ENCODE measurements around the gene CXXC5.

CXXC5 gene

GRCh38 chr5:139684881-139685749 lies 37.0 kb downstream of the CXXC5 start:
- TF ChIP-seq, protein P1, sequence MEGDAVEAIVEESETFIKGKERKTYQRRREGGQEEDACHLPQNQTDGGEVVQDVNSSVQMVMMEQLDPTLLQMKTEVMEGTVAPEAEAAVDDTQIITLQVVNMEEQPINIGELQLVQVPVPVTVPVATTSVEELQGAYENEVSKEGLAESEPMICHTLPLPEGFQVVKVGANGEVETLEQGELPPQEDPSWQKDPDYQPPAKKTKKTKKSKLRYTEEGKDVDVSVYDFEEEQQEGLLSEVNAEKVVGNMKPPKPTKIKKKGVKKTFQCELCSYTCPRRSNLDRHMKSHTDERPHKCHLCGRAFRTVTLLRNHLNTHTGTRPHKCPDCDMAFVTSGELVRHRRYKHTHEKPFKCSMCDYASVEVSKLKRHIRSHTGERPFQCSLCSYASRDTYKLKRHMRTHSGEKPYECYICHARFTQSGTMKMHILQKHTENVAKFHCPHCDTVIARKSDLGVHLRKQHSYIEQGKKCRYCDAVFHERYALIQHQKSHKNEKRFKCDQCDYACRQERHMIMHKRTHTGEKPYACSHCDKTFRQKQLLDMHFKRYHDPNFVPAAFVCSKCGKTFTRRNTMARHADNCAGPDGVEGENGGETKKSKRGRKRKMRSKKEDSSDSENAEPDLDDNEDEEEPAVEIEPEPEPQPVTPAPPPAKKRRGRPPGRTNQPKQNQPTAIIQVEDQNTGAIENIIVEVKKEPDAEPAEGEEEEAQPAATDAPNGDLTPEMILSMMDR (IDR thresholded peaks at IDR 0.05) = 0 out of 2 replicates have a peak, but pooled peaks have one; percentile 25

DNA sequence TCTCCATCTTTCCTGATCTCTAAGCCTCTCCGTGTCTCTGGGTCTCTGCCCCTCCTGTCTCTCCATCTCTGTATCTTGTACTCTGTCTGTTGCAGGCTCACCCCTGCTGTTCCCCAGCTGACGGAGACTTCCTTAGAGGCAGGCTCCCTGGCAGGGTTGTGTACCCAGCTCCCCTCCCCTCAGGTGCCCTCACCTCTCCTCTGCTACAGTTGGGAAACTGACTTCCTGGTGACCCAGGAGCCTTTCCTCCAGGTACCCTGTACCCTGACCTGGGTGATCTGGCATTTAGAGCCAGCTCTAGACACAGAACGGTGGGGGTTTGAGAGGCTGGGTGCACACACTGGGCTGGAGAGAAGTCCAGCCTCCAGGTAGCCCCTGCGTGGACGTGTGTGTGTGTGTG lies 37.7 kb downstream of the CXXC5 start:
- TF ChIP-seq, protein P1 (IDR thresholded peaks at IDR 0.05) = no peak

DNA sequence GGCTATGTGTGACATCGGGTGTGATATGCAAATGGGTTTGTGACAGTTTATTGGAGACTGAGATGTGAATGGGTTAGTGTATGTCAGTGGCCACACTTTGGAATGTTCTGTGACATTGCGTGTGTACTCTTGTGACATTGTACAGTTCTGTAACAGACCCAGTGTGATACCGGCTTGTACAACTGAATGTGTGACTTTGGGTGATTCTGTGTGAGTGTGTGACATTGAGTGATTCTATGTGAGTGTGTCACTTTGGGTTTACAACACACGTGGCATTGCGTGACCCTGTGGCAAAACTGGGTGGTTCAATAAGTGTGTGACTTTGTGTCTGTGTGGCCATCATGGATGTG lies 38.2 kb downstream of the CXXC5 start:
- TF ChIP-seq, protein P1 (IDR thresholded peaks at IDR 0.05) = no peak

- TF ChIP-seq, protein P1 (IDR thresholded peaks at IDR 0.05) = no peak
These were observed 38.7 kb downstream of the CXXC5 start for GRCh38 chr5:139686706-139687441.

- TF ChIP-seq, protein P1 (IDR thresholded peaks at IDR 0.05) = no peak
These were observed 39.5 kb downstream of the CXXC5 start for GRCh38 chr5:139687656-139688055.

- TF ChIP-seq, protein P1 (IDR thresholded peaks at IDR 0.05) = no peak
These were observed 40.0 kb downstream of the CXXC5 start for GRCh38 chr5:139688088-139688702.

- TF ChIP-seq, protein P1 (IDR thresholded peaks at IDR 0.05) = no peak
These were observed 40.7 kb downstream of the CXXC5 start for GRCh38 chr5:139688751-139689372.
